Measurements from ENCODE around the gene UVRAG.
"Not testable (repeated sequence)": the region's sequence is repeated elsewhere in the genome, so short reads cannot be mapped to it uniquely, and the experiment has no call there.

UVRAG gene

GRCh38 chr11:75850787-75851186 is 35.8 kb downstream of the UVRAG start:
- no peak for DNase-seq

- DNase-seq, result no peak
Measured at GRCh38 chr11:75851203-75851602, 36.2 kb downstream of the UVRAG start.

GRCh38 chr11:75852406-75853017 is 37.5 kb downstream of the UVRAG start:
- DNase-seq, result no peak

DNA sequence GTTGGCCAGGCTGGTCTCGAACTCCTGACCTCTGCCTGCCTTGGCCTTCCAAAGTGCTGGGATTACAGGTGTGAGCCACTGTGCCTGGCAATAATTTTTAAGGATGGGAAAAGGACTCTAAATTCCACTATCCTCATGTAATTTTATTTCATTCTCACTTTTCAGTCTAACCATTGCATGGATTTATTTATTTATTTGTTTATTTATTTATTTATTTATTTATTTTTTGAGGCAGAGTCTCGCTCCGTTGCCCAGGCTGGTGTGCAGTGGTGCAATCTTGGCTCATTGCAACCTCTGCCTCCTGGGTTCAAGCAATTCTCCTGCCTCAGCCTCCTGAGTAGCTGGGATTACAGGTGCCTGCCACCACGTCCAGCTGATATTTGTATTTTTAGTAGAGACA is 38.6 kb downstream of the UVRAG start:
- DNase-seq, result not testable (repeated sequence)

- no peak for DNase-seq
Measured at GRCh38 chr11:75853971-75854370, 39.0 kb downstream of the UVRAG start.

DNA sequence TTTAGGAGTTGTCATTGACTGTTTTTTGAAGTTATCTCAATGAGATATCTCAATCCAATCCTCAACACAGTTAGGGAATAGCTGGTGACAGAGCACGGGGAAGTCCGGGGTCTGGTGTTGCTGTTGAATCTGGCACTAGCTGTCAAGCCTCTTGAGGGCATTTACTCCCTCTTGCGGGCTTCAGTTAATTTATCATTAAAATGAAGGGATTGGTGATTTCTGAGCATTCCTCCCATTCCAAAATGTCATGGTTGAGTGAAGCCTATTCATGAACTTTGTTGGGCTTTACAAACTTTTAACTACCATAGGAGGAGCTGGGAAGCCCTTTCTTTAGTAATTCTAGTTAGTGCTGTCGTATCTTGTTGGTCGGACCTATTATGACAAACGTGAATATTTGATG is 40.2 kb downstream of the UVRAG start:
- no peak for DNase-seq

DNA sequence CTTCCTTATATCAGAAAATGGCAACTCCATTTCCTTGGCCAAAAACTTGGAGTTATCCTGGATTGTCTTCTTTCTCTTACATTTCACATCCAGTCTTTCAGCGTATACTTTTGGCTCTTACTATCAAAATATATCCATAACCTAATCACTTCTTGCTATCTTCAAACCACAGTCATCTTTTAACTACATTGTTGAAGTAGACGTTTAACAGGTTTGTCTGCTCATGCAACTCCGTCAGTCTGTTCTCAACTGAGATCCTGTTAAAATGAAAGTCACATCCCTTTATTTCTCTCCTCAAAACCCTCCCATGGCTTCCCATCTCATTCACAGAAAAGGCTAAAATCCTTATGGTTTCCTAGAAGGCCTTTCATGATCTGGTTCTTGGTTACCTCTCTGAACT is 41.9 kb downstream of the UVRAG start:
- DNase-seq, result no peak

DNA sequence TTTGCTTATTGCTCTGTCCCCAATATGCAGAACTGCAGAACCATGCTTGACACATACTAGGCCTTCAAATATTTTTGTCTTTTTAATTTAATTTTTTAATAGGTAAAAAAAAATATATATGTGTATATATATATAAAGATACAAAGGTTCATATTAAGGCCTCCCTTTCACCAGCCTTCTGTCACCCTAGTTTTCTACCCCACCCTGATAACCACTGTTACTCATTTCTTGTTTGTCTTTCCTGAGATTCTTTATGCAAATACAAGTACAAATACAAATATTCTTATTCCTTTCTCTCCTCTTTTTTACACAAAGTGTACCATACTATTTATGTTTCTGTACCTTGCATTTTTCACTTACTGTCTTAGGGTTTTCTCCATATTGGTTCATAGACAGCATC is 43.0 kb downstream of the UVRAG start:
- DNase-seq, result no peak

DNA sequence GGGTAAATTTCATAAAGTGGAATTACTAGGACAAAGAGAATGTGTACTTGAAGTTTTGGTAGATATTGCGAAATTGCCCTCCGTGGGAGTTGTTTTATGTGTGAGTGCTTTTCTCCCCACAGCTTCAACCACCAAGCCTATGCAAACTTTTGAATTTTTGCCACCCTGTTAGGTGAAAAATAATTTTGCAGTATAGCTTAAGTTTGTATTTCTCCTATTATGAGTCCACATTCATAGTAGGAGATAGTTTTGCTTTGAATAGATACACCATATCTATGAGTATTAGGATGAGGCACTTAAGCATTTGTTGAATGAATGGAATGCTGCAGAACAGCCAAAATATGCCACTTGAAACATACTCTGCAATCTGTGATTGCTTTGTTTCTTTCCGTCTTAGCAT is 43.6 kb downstream of the UVRAG start:
- DNase-seq, result no peak

- no peak for DNase-seq
Measured at GRCh38 chr11:75859614-75860013, 44.6 kb downstream of the UVRAG start.

DNA sequence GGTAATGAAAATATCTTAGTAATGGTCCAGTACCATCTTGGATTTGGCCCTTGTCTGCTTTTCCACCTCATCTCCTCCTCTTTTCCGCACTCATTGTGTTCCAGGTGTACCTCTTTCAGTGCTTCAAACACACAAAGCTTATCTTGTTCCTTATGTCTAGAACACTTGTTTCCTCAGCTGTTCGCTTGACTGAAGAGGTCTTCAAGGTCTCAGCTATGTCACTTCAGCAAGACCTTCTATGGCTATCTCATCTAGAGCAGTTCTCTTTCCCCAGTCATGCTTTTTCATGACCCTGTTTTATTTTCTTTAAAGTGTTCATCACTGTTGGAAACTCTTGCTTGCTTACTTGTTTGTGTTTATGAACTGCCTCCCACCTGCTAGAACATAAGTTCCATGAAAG is 47.4 kb downstream of the UVRAG start:
- DNase-seq, result no peak

GRCh38 chr11:75867778-75868374 is 52.9 kb downstream of the UVRAG start:
- no peak for DNase-seq

GRCh38 chr11:75868990-75869389 is 54.0 kb downstream of the UVRAG start:
- DNase-seq, result no peak

- no peak for DNase-seq
Measured at GRCh38 chr11:75869661-75870455, 54.8 kb downstream of the UVRAG start.

DNA sequence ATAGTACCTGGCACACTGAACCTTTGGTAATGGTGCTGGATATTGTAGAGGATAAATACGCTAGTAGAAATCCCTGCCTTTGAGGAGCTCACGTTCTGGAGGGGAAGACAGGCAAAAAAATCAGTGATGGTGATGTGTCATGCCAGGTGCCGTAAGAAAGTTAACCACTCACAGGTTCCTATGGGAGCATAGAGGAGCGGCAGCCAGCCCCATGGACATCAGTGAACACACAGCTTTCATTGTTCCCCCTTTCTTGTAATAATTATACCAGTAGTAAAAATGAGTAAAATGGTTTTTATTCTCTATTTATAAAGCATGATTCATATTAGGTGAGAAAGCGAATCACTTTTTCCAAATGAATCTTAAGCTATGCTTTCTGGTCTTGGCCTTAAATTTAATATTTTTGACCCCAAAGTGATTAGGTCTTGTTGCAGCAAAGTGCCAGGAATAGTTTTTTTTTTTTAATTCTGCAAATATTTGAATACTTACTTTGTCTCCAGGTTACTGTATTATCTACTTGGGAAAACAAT is 57.9 kb downstream of the UVRAG start:
- DNase-seq, result no peak

GRCh38 chr11:75873417-75874221 is 58.6 kb downstream of the UVRAG start:
- no peak for DNase-seq

DNA sequence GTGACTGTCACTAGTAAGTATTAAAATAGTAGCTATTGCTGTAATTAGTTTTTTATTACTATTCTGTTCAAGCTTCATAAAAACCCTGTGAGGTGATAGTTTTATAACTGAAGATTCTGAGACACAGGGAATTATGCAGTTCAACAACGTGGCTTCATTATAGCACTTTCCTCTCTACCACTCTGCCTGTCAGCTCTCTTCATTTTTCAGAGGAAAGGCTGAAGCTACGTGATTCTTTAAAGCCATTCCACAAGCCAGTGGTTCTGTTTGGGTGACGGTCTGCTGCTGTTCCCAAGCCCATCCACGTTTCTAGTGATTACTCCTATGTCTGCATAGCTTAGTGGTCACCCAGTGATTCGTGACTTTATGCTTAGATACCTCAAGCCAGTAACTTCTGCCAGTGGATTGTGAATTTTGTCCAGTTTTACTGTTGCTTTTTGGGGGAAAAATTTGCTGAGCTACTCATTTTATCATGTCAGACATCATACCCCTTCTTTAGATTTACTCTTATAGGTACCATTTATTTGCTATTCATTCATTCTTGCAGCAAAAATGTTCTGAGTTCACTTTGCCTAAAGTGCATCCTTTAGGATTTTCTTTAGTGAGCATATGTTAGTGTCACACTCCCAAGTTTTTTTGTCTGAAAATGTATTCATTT is 59.8 kb downstream of the UVRAG start:
- no peak for DNase-seq

GRCh38 chr11:75877327-75877726 is 62.3 kb downstream of the UVRAG start:
- not testable (repeated sequence) for DNase-seq

- not testable (repeated sequence) for DNase-seq
Measured at GRCh38 chr11:75877931-75878330, 62.9 kb downstream of the UVRAG start.

DNA sequence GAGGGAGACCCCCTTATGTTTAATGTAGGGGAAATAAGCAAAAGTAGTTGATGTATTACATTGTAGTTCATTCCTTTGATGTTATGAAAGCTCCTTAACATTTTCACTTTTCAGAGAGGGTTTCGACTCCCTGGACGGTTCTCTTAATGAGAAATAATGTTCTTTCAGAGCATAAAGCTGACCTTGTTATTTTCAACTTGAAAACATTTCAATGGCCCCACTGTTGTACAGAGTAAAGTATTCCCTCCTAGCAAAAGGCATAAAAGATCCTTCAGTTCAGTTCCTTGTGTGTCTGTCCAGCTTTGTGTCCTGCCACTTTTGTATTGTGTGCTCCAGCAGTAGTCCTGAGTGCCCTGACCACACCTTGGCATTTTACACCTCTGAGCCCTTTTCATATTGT is 63.9 kb downstream of the UVRAG start:
- DNase-seq, result no peak

DNA sequence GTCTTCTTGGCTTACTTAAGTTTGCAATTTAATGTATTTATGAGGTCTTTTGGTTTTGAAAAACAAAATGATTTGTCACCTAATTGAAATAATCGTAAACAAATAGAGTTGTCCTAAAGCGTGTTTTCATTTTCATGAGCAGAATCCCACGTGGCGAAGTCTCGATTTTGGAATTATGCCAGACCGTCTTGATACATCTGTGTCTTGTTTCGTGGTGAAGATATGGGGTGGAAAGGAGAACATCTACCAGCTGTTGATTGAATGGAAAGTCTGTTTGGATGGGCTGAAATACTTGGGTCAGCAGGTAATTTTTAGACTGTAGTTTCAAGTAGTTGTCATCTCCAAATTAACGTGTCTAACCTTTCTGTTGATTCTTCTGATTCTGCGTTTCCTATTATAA is 64.7 kb downstream of the UVRAG start:
- no peak for DNase-seq

DNA sequence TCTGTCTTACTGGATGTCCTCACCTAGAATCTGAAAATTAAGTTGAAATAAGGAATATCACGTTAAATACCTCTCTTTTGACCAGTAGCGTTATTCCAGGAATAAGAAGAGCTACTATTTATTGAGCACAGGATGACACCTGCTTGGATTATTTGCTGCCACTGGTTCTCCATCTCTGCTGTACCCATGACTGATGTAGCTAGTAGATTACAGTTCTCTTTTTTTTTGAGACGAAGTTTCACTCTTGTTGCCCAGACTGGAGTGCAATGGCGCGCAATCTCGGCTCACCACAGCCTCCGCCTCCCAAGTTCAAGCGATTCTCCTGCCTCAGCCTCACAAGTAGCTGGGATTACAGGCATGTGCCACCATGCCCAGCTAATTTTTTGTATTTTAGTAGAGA is 65.3 kb downstream of the UVRAG start:
- DNase-seq, result not testable (repeated sequence)

DNA sequence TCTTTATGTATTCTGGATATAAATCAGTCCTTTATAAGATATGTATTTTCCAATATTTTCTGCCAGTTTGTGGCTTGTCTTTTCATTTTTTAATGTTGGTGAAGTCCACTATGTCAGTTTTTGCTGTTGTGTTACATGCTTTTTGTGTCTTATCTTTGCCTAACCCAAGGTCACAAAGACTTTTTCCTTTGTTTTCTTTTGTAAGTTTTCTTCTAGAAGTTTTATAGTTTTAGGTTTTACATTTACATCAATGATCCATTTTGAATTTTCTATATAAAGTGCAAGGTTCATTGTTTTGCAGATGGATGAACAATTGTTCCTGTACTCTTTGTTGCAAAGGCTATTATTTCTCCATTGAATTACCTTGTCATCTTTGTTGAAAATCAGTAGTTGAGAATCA is 69.3 kb downstream of the UVRAG start:
- DNase-seq, result no peak

All from activated T-cell treated with anti-CD3 and anti-CD28 coated beads, Interleukin-2, amount 50 U/mL, for 48 hours (primary cell).